NCI-H345 treated with DMSO at 0.1 percent for 48 hours (cell line): Measurements from ENCODE around the gene UBE2U.

Experiments used
- DNase-seq: peaks from one replicate; lab custom pipeline; 2025; ENCODE audit not compliant: unreplicated experiment; lab: John Stamatoyannopoulos, UW

The UBE2U gene

GRCh38 chr1:64290420-64290819, 87.0 kb downstream of the UBE2U start:
- no peak for DNase-seq

GRCh38 chr1:64291931-64292330, 88.5 kb downstream of the UBE2U start:
- no peak for DNase-seq

GRCh38 chr1:64292399-64292798, 89.0 kb downstream of the UBE2U start:
- no peak for DNase-seq

GRCh38 chr1:64293820-64294219, 90.4 kb downstream of the UBE2U start:
- no peak for DNase-seq

- DNase-seq, result no peak
These were observed 91.7 kb downstream of the UBE2U start for GRCh38 chr1:64295136-64295535.

GRCh38 chr1:64295561-64295960, 92.1 kb downstream of the UBE2U start:
- DNase-seq, result no peak

- DNase-seq, result no peak
These were observed 93.0 kb downstream of the UBE2U start for GRCh38 chr1:64296459-64296858.

GRCh38 chr1:64302194-64302593, 98.8 kb downstream of the UBE2U start:
- no peak for DNase-seq

GRCh38 chr1:64302971-64303370, 99.5 kb downstream of the UBE2U start:
- no peak for DNase-seq

- no peak for DNase-seq
These were observed 101.4 kb downstream of the UBE2U start for GRCh38 chr1:64304823-64305222.

- DNase-seq, result no peak
These were observed 105.4 kb downstream of the UBE2U start for GRCh38 chr1:64308866-64309265.

- no peak for DNase-seq
These were observed 106.0 kb downstream of the UBE2U start for GRCh38 chr1:64309431-64309831.

GRCh38 chr1:64310760-64311159, 107.3 kb downstream of the UBE2U start:
- no peak for DNase-seq

GRCh38 chr1:64312431-64312830, 109.0 kb downstream of the UBE2U start:
- no peak for DNase-seq

GRCh38 chr1:64315402-64315801, 112.0 kb downstream of the UBE2U start:
- no peak for DNase-seq
